GM18511 (cell line): Measurements from ENCODE around the gene PISD.

Source experiments
- ATAC-seq: cut with Tn5 transposase; IDR thresholded peaks from one replicate; pipeline ENCODE4 v1.9.1; 2021; ENCODE audit warnings: mild to moderate bottlenecking, moderate library complexity; ENCODE audit not compliant: unreplicated experiment

PISD gene

GRCh38 chr22:31652911-31653684 lies 8.9 kb downstream of the PISD start:
- ATAC-seq = no peak

GRCh38 chr22:31652088-31652487 lies 9.9 kb downstream of the PISD start:
- no peak for ATAC-seq

DNA sequence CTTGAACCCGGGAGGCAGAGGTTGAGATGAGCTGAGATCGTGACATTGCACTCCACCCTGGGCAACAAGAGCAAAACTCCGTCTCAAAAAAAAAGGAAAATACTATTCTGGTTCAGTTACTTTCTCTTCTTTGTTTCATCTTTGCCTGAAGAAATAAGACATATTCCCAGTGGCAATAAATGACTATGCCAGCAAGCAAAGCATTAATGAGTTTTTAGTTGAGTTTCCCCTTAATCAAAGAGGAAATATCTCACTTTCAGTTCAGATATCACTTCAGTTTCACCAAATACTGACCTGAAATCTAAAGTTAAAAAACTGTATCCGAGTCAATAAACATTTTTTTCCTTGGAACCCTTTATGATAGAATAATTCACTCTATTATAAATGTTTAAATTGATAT lies 10.4 kb downstream of the PISD start:
- ATAC-seq = no peak

DNA sequence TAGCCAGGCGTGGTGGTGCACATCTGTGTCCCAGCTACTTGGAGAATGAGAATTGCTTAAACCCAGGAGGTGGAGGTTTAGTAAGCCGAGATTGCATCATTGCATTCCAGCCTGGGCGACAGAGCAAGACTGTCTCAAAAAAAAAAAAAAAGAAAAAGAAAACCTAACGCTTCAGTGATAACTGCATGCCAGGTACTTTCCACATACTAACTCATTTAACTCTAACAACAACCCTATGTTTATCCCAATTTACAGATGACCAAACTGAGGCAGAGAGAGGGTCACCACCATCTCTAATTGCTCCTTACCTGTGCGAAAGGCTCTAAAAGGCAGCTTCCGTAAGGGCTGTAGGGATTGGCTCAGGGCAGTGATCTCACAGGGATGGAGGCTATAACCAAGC lies 11.6 kb downstream of the PISD start:
- ATAC-seq = no peak

- ATAC-seq = no peak
Measured at GRCh38 chr22:31647523-31648320, 14.3 kb downstream of the PISD start.

DNA sequence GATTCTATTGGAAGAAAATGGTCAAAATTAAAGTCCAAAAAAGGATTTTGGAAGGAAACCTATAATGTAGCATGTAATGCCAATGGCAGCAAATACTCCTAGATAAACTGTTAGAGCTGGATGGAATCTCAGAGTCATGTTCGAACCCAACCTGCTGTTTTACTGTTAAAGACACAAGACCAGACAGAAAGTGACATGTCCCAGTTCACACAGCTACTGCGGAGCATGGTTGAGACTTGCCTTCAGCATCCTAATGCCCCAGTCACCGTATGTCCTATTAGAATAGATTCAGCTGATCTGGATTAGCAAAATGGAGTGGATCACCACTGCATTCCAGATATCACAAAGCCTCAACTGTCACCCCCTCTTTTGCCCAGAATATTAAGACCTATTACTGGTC lies 14.9 kb downstream of the PISD start:
- ATAC-seq = no peak

DNA sequence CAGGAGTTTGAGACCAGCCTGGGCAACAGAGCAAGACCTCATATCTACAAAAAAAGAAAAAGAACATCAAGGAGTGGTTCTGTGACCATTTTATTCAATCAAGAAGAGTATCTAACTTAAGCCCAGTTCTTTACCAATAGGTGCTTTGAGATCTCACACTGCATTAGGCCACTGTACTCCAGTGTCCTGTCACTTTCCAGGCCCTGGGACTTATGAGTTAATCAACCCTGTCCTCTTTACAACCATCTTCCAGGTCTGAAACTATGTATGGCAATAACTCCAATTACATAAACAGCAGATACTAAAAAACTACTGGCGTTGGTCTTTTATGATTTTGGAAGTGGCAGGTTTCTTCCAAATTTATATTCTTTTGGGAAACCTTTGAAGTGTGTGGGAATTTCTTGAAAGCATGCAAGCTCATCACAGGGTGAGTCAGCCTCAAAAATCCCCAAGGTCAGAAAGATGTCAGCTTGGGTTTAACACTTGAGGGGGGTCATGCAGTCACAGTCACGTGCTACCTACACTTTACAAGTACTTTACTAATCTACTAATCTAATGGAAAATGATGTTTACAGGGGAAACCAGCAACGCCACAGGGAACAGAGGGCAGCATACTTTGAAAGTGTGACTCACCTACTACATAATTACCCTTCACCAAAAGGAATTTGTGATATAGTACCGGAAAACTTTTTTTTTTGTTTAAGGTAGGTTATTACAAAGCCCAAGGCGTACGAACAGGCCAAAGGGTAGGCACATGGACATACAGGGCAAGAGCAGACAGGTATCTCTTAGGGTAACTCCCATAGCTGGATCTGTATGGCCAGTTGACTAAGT lies 15.6 kb downstream of the PISD start:
- ATAC-seq = no peak

DNA sequence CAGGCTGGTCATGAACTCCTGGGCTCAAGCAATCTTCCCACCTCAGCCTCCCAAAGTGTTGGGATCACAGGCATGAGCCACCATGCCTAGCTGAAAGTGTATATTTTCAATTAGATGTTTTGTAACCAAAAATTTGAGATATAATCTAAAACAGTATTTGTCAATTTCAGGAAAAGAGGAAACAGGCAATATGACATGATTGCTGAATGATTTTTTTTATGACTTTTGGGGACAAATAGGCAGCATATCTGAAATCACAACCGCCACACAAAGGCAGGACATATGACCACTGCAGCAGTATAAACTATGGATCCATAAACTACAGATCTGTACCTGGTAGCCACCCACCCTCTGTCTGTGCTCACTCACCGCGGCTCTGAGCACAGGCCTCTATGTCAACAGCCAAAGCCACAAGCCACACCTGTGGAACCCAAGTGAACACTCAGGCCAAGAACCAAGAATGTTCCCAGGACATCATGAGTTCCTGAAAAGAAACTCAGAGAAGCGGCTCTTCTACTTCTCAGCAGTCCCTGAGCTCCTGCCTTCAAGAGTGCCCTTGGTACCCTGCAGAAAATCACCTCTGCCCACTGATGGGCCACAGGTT lies 22.5 kb downstream of the PISD start:
- no peak for ATAC-seq

DNA sequence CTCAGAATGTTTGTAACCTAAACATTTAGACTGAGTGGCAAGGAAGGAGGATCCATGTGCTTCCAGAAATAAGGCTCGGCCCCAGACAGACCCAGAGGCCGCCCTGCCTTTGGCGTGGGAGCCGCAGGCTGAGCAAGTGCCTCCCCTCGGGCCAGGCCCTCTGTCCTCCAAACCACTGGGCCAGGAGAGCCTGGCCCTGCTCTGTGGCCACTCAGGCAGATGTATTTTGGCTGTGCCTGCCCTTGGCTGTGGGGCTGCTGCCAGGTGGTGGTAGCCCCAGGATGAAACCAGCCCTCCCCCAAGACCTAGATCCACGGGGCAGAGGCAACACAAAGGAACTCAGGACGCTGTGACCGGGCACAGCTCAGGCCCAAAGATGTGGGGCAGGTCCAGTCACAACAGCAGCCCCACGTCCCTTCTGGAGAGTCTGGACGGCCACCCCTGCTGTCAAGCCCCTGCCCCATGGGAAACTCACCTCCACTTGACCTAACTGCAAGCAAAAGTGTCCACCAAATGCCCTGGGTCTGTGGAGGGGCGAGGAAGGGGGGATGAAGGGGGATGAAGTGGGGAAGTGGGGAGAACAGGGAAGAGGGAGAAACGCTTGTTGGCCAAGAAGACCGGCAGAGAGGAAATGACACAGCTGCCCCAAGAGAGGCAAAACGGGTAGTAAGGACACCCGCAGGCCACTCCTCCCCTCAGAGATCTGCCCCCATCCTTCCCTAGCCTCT lies 24.0 kb downstream of the PISD start:
- ATAC-seq = peak; percentile 61

DNA sequence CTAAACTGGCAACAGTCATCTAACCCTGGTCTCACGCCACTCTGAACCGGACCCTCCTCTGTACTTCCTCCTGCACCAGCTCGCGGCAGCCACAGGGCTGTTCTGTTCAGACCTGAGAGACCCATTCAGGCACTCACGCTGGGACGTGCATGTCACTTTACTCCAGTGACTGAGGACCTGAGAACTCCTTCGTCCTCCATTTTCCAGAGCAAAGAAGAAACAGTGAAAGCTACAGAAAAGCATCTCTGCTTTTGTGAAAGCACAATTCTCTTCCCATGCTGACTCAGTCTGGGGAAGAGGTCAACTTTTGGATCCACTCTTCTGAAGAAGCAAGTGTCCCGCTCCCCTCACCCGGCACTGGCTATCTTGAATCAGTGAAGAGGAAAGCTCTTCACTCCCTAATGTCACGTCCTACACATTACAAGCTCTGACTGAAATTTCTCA lies 24.5 kb downstream of the PISD start:
- ATAC-seq = peak; percentile 61

DNA sequence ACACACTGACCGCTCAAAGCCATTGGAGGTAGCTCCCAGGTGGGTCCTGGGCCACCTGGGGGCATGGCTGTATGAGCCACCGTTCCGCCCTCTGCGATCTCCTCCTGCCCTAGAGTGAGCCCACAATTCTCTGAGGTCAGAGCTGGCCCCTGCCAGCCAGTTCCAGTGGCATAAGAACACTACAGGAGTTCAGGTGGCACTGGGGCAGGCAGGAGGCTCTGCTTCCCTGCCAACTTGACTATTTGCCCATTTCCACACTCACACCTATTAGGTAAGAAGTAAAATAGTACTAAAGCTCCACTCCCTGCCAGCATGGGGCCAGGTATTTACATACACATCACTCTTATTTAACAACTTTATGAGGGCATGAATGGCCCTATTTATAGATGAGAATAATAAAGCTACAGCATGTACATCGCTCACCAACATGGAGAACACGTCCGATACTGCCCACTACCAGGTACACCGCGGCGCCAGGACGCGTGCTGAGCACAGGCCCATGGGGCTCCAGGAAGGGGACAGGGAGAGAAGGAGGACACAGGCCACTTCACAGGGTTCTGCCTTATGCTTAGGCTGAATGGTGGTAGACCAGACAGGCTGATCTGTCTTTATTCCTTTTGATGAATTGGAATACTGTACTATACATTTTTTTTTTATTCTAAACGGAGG lies 26.2 kb downstream of the PISD start:
- ATAC-seq = no peak

GRCh38 chr22:31631436-31631835 lies 30.6 kb downstream of the PISD start:
- no peak for ATAC-seq

DNA sequence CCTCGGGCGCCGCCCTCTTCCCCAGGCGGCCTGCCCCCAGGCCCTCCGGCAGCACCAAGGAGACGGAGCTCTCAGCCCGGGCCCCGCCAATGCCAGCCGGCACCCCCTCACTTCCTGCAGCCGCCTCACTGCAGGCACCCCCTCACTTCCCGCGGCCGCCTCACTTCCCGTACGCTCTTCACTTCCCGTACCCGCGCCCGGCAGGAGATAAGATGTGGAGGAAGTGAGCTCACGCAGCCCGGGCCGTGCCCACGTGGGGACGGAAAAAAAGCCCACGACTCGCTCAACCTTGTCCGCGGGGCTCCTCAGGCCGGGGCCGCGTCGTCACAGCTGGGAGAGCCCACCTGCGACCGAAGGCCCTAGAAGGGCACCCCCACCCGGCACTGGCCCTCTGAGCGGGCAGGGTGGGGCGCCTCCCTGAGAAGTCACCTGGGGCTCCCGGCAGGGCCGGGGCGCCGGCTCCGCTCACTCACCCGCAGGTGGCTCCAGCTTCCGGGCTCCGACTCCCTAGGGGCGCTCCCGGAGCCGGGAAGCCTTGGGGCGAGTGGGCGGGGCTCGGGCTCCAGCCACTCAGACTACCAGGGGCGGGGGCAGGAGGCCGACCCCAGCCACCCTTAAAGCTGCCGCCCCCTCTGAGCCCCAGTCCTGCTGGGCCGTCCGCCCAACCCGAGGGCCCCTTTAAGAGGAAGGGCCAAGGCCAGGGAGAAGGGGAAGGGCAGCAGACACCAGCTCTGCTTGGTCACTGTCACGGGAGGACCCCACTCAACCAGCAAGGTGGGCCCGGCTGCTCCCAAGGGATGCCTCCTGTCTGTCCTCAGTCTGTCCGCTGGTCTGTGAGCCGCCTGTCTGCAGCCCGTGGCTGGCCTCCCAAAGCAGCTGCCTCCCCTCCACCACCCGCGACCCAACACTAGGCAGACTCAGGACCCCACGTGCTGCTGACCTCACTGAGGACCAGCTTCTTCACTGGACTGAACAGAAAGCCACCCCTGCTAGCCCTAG lies 31.4 kb downstream of the PISD start:
- peak; percentile 64 for ATAC-seq

DNA sequence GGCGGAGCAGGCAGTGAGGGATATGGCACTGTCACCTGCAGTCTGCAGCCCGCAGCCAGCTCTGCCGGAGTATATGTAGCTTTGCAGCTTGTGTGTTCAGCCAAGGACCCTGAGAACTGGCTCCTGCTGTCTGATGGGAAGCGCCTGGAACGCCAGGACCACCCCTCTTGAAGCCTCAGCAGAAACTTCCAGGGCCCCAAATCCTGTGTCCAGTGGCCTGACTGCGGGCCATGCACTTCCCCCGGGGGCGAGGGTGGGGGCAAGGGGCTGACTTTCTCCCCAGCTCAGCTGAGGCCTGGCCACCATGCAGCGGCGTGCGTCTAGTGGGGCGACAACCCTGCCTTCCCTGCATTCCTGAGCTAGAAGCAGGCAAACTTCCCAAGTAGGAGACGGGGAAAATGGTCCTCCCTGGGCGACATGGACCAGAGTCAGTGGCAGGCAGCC lies 32.3 kb downstream of the PISD start:
- no peak for ATAC-seq

- no peak for ATAC-seq
Measured at GRCh38 chr22:31628969-31629708, 32.9 kb downstream of the PISD start.

DNA sequence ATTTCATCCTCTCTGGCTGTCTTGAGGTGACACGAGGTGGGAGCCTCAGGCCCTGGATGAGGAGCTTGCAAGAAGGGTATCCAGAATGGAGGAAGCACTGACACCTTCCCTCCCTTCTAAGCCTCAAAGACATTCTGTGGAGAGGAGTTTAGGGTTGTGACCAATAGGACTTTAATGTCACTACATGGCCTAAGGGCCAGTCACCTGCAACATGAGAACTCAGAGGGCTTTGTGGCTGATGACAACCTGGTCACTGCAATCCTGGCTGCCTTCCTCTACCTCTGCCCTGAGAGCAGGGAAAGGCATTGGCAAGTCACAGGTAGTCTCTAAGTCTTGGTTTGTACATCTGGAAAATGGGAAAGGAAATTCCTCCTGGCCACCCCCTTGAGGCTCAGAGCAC lies 33.7 kb downstream of the PISD start:
- ATAC-seq = no peak

GRCh38 chr22:31627223-31627731 lies 34.7 kb downstream of the PISD start:
- ATAC-seq = no peak
